ENCODE results near the gene ATP2B2.

GRCh38 chr3:10511809-10512494 is 6.6 kb upstream of the ATP2B2 start:
- no peak for TF ChIP-seq ZNF274 (IDR thresholded peaks at IDR 0.05; ENCODE audit: low read depth, low read length)
- TF ChIP-seq SUZ12 (IDR thresholded peaks at IDR 0.05; ENCODE audit: extremely low read depth, insufficient read depth, insufficient read length), result no peak
- no peak for TF ChIP-seq YY1 (IDR thresholded peaks at IDR 0.05; ENCODE audit: insufficient read depth, insufficient read length)
